Lower leg skin (tissue), 4 donors: ENCODE measurements around the gene TEX51. TPM values are rescaled to one million over a fixed set of nuclear protein-coding genes. Genes with fewer than 3 reads are reported as not detected.
A peak's percentile ranks its signal among the peaks of the same experiment; 100 is the strongest.

Source experiments
- DNase-seq, 2 donors: peaks; one replicate each; pipeline ENCODE4 v3.0.0-alpha.2; 2019; ENCODE audit warnings: low spot score in 2 of 2
- H3K4me3 ChIP-seq: fragments of 200-600 bp; sonication (generic); 2 replicates; pipeline ENCODE4 v1.5.1; 2017; ENCODE audit warnings: mild to moderate bottlenecking, low read depth; ENCODE audit not compliant: poor library complexity, severe bottlenecking
- CTCF ChIP-seq, 3 donors: fragments of 450-650 bp; IDR thresholded peaks; one replicate each; pipeline ENCODE4 v1.5.1; 2016; ENCODE audit warnings: antibody characterized with exemption in 3 of 3, mild to moderate bottlenecking in 3 of 3, moderate library complexity in 2 of 3
- POLR2A ChIP-seq, 2 donors: fragments of 450-650 bp; IDR thresholded peaks; one replicate each; pipeline ENCODE4 v1.6.1; 2016 to 2017; ENCODE audit warnings: antibody characterized with exemption in 2 of 2, mild to moderate bottlenecking in 1 of 2, moderate library complexity in 1 of 2
- WGBS, 2 donors: methylation state at CpG; one replicate each; pipeline ENCODE4 v1.1.5; 2018; 5-methylcytosine and 5-hydroxymethylcytosine counted together
- intact Hi-C: fragments of 100-400 bp; cut with DNase I; formaldehyde crosslinking; loops from one replicate; pipeline ENCODE4 v1.15.0; 2023; ENCODE audit warnings: low total_unique reads
- total RNA-seq, 4 donors: library from RNA; depleted of rRNA; stranded (reverse); fragments of >200 nt; gene quantifications; one replicate each; pipeline ENCODE4 v1.1.0, GENCODE V29; 2016

TEX51 gene
- total RNA-seq, 4 donors from 2014 or later = not detected

DNA sequence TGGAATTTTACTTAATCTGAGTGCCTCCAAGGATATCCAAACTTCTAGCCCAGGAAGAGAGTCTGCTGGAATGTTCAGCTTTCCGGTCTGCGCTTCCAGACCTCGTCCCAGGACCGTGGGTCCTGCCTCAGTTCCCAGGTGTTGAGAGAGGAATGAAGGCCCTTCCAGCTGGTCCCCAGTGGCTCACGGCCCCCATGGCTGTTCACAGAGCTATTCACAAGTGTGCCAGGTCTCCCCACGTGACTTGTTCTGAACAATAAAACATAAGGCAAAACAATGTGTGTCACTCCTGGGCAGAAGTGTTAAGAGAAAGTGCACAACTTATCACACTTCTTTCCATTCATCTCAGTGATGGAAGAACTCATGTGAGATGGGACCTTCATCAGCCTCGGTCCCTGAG is 20.1 kb upstream of the TEX51 start:
- H3K4me3 ChIP-seq = no peak overlapping the region
- WGBS, 2 donors = 64 to 72% methylated on average over 7 of the region's 7 CpGs
- TF ChIP-seq CTCF (IDR thresholded peaks at IDR 0.05) (no peak), POLR2A (IDR thresholded peaks at IDR 0.05) (no peak)
- DNase-seq = peak in 1 of 2 donors; percentile 46
- intact Hi-C loops = no loop called here

GRCh38 chr2:126879348-126880298 is 19.1 kb upstream of the TEX51 start:
- intact Hi-C loops = no loop called here
- DNase-seq = peak in 1 of 2 donors; percentile 15
- 95 to 97% methylated on average over 12 of the region's 12 CpGs for WGBS, 2 donors
- H3K4me3 ChIP-seq = no peak overlapping the region
- TF ChIP-seq POLR2A (IDR thresholded peaks at IDR 0.05) (no peak), CTCF (IDR thresholded peaks at IDR 0.05) (no peak)

DNA sequence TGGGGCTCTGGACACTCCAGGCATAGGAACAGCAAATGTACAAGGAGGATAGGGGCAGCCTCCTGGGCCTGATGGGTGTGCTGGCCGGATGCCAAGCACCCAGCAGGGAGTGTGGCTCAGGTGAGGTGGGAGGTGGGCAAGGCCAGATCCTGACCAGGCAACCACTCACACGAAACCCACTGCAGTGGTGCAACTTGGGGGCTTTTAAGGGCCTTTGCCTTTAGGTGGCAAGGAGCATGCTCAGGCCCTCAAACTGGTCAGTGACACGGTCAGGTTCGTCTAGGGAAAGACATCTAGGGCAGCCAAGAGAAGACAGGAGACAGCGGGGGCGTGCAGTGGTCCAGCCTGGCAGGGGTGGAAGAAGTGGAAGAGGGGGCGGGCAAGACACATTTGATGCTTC is 18.4 kb upstream of the TEX51 start:
- no peak overlapping the region for H3K4me3 ChIP-seq
- intact Hi-C loops = no loop called here
- 78 to 85% methylated on average over 7 of the region's 7 CpGs for WGBS, 2 donors
- TF ChIP-seq POLR2A (IDR thresholded peaks at IDR 0.05) (no peak), CTCF (IDR thresholded peaks at IDR 0.05) (no peak)
- DNase-seq = peak in 1 of 2 donors; percentile 71

DNA sequence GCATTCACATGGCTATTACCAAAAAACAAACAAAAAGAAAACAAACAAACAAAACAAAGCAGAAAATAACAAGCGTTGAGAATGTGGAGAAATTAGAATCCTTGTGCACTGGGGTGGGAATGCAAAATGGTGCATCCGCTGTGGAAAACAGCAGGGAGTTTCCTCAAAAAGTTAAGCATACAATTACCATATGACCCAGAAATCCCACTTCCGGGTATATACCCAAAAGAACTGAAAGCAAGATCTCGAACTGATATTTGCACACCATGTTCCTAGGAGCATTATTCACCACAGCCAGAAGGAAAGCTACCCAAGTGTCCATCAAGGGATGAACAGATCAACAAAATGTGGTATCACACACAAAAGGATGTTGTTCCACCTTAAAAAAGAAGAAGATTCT is 17.9 kb upstream of the TEX51 start:
- no peak for TF ChIP-seq POLR2A (IDR thresholded peaks at IDR 0.05)
- TF ChIP-seq CTCF (IDR thresholded peaks at IDR 0.05) = no peak
- H3K4me3 ChIP-seq = no peak overlapping the region
- no peak for DNase-seq
- intact Hi-C loops = no loop called here
- WGBS, 2 donors = 52 to 58% methylated on average over 4 of the region's 4 CpGs

- H3K4me3 ChIP-seq = no peak overlapping the region
- WGBS, 2 donors = 71 to 78% methylated on average over 9 of the region's 9 CpGs
- DNase-seq = peak in 1 of 2 donors; percentile 59
- intact Hi-C loops = no loop called here
- TF ChIP-seq CTCF (IDR thresholded peaks at IDR 0.05) (no peak), POLR2A (IDR thresholded peaks at IDR 0.05) (no peak)
Measured at GRCh38 chr2:126881591-126881990, 17.1 kb upstream of the TEX51 start.
